ENCODE results near the gene FCRL5.

DNA sequence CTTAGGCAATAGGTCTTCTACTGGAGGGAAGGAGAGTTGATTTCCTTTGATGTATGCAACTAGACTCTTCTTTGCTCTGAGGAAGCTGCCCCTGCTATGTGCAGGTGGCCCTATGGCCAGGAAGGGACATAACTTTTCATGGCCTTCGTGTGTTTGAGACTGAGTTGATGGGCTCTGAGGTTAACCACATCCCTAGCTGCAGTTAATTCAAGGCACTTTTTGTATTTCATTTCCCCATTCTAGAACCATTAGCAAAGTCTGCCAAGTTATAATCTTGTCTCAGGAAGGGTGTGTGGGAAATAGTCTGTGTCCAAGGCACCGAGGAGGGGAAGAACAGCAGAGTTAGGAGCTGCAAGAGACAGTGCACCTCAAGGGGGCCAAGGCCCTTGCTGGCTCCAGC is 43.0 kb upstream of the FCRL5 start:
- TF ChIP-seq POLR2A (IDR thresholded peaks at IDR 0.05) (no peak), EP300 (IDR thresholded peaks at IDR 0.05) (no peak)
- TF ChIP-seq, protein P1, sequence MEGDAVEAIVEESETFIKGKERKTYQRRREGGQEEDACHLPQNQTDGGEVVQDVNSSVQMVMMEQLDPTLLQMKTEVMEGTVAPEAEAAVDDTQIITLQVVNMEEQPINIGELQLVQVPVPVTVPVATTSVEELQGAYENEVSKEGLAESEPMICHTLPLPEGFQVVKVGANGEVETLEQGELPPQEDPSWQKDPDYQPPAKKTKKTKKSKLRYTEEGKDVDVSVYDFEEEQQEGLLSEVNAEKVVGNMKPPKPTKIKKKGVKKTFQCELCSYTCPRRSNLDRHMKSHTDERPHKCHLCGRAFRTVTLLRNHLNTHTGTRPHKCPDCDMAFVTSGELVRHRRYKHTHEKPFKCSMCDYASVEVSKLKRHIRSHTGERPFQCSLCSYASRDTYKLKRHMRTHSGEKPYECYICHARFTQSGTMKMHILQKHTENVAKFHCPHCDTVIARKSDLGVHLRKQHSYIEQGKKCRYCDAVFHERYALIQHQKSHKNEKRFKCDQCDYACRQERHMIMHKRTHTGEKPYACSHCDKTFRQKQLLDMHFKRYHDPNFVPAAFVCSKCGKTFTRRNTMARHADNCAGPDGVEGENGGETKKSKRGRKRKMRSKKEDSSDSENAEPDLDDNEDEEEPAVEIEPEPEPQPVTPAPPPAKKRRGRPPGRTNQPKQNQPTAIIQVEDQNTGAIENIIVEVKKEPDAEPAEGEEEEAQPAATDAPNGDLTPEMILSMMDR (IDR thresholded peaks at IDR 0.05), result no peak
